Measurements from ENCODE around the gene ZNF669.

The ZNF669 gene

DNA sequence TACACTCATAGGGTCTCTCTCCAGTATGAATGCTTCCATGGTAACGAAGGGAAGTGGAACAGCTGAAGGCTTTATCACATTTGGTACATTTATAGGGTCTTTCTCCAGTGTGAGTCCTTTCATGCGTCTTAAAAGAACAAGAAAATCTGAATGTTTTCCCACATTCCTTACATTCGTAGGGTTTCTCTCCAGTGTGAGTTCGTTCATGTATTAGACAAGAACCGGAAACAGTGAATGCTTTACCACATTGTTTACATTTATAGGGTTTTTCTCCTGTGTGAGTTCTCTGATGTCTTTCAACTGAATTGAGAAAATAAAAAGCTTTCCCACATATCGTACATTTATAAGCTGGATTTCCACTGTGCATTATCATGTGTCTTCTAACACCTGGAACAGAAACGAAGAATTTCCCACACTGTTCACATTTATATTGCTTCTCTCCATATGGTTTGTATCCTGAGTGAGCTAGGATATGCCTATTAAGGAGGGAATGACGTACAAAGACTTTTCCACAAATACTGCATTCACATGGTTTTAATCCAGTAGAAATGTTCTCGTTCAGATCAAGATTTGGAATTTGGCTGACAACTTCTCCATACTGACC, 3.4 kb downstream of the ZNF669 start (continued):
- TF ChIP-seq, protein P1, sequence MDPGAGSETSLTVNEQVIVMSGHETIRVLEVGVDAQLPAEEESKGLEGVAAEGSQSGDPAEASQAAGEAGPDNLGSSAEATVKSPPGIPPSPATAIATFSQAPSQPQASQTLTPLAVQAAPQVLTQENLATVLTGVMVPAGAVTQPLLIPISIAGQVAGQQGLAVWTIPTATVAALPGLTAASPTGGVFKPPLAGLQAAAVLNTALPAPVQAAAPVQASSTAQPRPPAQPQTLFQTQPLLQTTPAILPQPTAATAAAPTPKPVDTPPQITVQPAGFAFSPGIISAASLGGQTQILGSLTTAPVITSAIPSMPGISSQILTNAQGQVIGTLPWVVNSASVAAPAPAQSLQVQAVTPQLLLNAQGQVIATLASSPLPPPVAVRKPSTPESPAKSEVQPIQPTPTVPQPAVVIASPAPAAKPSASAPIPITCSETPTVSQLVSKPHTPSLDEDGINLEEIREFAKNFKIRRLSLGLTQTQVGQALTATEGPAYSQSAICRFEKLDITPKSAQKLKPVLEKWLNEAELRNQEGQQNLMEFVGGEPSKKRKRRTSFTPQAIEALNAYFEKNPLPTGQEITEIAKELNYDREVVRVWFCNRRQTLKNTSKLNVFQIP (CRISPR knock-in tag; IDR thresholded peaks at IDR 0.05; ENCODE audit: borderline replicate concordance, low read depth) = no peak
- TF ChIP-seq CREB5 (CRISPR knock-in tag; IDR thresholded peaks at IDR 0.05; ENCODE audit: low read depth) = no peak
- TF ChIP-seq, protein P2, sequence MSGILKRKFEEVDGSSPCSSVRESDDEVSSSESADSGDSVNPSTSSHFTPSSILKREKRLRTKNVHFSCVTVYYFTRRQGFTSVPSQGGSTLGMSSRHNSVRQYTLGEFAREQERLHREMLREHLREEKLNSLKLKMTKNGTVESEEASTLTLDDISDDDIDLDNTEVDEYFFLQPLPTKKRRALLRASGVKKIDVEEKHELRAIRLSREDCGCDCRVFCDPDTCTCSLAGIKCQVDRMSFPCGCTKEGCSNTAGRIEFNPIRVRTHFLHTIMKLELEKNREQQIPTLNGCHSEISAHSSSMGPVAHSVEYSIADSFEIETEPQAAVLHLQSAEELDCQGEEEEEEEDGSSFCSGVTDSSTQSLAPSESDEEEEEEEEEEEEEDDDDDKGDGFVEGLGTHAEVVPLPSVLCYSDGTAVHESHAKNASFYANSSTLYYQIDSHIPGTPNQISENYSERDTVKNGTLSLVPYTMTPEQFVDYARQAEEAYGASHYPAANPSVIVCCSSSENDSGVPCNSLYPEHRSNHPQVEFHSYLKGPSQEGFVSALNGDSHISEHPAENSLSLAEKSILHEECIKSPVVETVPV (CRISPR knock-in tag; IDR thresholded peaks at IDR 0.05) = no peak
- no peak for TF ChIP-seq PPARA (CRISPR knock-in tag; IDR thresholded peaks at IDR 0.05; ENCODE audit: borderline replicate concordance)
- TF ChIP-seq TOX (CRISPR knock-in tag; IDR thresholded peaks at IDR 0.05; ENCODE audit: borderline replicate concordance) = no peak
- TF ChIP-seq ZFP3 (CRISPR knock-in tag; IDR thresholded peaks at IDR 0.05) = no peak

- TF ChIP-seq, protein P1 (CRISPR knock-in tag; IDR thresholded peaks at IDR 0.05; ENCODE audit: borderline replicate concordance, low read depth) = no peak
- TF ChIP-seq ISL1 (CRISPR knock-in tag; IDR thresholded peaks at IDR 0.05) (no peak), CREB5 (CRISPR knock-in tag; IDR thresholded peaks at IDR 0.05; ENCODE audit: low read depth) (no peak), ZNF565 (CRISPR knock-in tag; conservative IDR thresholded peaks at IDR 0.05; ENCODE audit: low read depth) (no peak), TCF4 (CRISPR knock-in tag; IDR thresholded peaks at IDR 0.05; ENCODE audit: borderline replicate concordance) (no peak), TOX (CRISPR knock-in tag; IDR thresholded peaks at IDR 0.05; ENCODE audit: borderline replicate concordance) (no peak), ZC3H10 (CRISPR knock-in tag; IDR thresholded peaks at IDR 0.05) (no peak), ZNF8 (CRISPR knock-in tag; IDR thresholded peaks at IDR 0.05) (no peak), ZFP30 (CRISPR knock-in tag; IDR thresholded peaks at IDR 0.05) (no peak), ZFP3 (CRISPR knock-in tag; IDR thresholded peaks at IDR 0.05) (no peak), PPARA (CRISPR knock-in tag; IDR thresholded peaks at IDR 0.05; ENCODE audit: borderline replicate concordance) (no peak), ESRRG (CRISPR knock-in tag; IDR thresholded peaks at IDR 0.05) (no peak), BACH2 (CRISPR knock-in tag; IDR thresholded peaks at IDR 0.05; ENCODE audit: borderline replicate concordance) (no peak), ZNF70 (CRISPR knock-in tag; IDR thresholded peaks at IDR 0.05) (no peak), SNAI2 (CRISPR knock-in tag; IDR thresholded peaks at IDR 0.05) (no peak)
- peak; percentile 25; the same call in 1 of the 3 replicates for ATAC-seq
These were observed 7.2 kb downstream of the ZNF669 start for GRCh38 chr1:247096958-247097357.

GRCh38 chr1:247096544-247096943, 7.6 kb downstream of the ZNF669 start:
- no peak; the same call in 1 of the 3 replicates for ATAC-seq
- TF ChIP-seq OSR1 (CRISPR knock-in tag; IDR thresholded peaks at IDR 0.05) (no peak), ZFP30 (CRISPR knock-in tag; IDR thresholded peaks at IDR 0.05) (no peak), TOX (CRISPR knock-in tag; IDR thresholded peaks at IDR 0.05; ENCODE audit: borderline replicate concordance) (no peak), ZNF70 (CRISPR knock-in tag; IDR thresholded peaks at IDR 0.05) (no peak), ZC3H10 (CRISPR knock-in tag; IDR thresholded peaks at IDR 0.05) (no peak), ZNF8 (CRISPR knock-in tag; IDR thresholded peaks at IDR 0.05) (no peak), GLIS3 (CRISPR knock-in tag; IDR thresholded peaks at IDR 0.05) (no peak), CSDC2 (CRISPR knock-in tag; IDR thresholded peaks at IDR 0.05) (no peak), ZNF565 (CRISPR knock-in tag; conservative IDR thresholded peaks at IDR 0.05; ENCODE audit: low read depth) (no peak), BACH2 (CRISPR knock-in tag; IDR thresholded peaks at IDR 0.05; ENCODE audit: borderline replicate concordance) (no peak), SNAI2 (CRISPR knock-in tag; IDR thresholded peaks at IDR 0.05) (no peak)
- TF ChIP-seq, protein P2 (CRISPR knock-in tag; IDR thresholded peaks at IDR 0.05) = no peak
